Measurements from ENCODE around the gene CCDC15. TPM values are rescaled to one million over a fixed set of nuclear protein-coding genes. Genes with fewer than 3 reads are reported as not detected.

Gene CCDC15
- polyA plus RNA-seq, 1 donor: 2.7 TPM

DNA sequence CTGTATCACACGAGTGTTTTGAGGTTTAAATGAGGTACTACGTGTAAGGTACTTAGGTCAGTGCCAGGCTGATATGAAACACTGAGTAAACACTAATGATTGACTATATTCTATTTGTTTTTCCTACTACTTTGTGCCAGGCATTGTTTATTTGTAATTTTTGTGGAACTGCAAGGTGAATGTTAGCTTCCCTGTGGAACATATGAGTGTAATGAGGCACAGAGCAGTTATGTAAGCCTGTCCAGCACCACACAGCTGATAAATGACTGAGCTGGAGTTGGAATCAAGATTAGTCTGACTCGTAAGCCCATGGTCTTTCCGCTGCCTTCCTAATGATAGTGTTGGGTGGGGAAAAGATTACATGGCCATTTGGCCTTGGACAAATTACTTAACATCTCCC lies 115.0 kb downstream of the CCDC15 start:
- DNase-seq: no peak

DNA sequence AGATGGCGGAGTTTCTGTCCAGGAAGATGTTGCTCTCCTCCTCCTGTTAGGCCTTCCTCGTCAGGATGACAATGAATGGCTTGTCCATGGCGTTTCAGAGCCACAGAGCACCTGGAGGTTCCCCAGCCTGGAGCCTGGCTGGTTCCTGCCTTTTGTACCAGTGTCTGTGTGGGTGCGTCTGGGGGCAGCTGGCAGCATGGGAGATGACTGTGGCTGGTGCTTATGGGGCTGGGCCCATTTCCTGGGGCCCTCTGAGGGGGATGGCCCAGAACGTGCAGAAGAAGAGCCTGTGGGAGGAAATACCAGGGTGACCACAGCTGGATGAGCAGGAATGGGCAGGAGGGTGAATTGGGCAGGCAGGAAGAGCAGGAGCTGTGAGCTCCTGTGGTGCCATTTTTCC lies 115.8 kb downstream of the CCDC15 start:
- no peak for DNase-seq

DNA sequence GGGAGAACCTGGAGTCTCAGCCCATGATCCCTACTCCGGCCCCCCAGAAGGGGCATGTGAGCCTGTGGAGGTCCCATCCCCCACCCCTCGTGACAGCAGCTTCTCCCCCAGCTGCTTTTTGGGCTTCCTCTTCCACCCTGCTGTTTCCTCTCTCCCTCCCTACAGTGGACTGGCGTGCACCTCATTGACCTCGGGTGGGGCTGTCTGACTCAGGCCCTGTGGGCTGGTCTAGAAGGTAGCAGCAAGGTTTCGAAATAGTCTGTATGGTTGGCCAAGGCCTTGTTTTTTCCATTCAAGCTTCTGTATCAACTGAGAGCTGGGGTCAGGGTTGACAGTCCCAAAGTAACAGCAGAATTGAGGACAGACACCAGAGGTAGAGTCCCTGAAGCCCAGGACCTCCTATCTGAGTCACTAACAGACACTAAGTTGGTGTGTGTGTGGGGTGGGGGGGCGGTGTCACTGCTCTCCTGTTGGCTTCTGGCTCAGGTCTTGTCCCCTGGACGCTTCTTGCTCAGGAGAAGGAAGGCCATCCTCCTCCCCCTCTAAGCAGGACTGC lies 116.8 kb downstream of the CCDC15 start:
- peak; percentile 47 for DNase-seq

DNA sequence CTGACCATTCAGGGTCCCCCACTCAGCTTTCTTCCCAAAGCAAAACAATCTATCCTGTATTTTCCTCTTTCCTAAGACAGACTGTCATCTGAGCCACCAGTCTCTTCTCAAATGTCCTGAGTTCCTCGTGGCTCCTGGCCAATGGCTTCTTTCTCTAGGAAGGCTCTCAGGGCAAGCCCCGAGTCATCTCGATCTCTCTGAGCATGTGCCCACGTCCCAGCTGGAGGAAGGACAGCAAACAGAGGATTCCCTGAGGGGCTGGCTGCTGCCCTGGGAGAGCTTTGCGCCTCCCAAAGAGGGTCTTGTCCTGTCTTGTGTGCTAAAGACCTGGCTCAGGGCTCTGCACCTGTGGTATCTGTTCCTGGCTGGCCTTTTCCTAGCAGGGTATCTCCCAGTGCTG lies 117.4 kb downstream of the CCDC15 start:
- DNase-seq: no peak

DNA sequence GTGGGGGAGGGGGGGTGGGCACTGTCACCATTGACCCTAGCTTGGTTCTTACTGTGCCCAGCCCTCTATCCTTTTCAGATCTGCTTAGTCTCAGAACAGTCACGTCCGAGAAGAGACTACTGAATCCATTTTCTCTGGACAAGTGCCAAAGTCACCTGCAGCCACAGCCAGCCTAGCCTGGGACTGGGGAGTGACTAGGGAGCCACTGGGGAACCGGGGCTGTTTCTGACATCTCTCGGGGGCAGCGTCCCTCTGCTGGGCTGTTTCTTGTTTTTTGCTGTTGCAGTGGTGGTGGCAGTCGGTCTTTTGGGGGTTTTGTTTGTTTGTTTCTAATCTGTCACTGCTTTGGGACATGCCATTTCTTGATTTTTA lies 117.8 kb downstream of the CCDC15 start:
- no peak for DNase-seq

DNA sequence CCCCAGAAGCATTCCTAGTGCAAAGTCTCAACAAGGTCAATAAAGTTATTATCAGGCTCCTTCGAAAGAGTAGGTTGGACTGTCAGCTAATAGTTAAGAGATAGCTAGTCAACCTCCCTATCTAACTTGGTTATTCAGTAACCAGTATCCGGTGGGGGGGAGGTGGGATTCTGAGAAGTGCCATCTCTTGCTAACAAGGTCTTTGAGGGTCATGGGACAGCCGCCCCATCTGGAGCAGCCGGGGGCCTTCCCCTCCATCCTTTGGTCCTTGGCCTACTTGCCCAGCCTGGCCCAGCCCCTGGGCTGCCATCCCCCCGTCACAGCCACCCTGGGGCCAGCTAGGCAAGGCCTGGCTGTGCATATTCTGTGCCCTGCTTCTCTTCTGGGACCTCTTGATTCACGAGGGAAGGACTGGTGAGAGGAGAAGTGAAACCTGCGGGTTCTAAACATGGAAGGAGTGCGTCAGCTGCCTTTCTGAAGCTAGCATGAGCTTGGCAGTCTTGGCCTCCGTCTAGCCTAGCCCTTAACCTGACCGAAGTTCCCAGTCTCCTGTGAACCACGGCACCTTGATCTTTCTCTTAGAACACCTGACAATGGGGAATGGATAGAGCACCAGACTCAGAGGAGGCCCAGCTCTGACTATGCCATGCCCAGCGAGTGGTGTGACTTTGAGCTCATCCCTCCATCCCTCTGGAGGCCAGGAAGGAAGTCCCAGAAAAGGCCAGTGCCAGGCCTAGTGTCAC lies 118.4 kb downstream of the CCDC15 start:
- peak; percentile 30 for DNase-seq

DNA sequence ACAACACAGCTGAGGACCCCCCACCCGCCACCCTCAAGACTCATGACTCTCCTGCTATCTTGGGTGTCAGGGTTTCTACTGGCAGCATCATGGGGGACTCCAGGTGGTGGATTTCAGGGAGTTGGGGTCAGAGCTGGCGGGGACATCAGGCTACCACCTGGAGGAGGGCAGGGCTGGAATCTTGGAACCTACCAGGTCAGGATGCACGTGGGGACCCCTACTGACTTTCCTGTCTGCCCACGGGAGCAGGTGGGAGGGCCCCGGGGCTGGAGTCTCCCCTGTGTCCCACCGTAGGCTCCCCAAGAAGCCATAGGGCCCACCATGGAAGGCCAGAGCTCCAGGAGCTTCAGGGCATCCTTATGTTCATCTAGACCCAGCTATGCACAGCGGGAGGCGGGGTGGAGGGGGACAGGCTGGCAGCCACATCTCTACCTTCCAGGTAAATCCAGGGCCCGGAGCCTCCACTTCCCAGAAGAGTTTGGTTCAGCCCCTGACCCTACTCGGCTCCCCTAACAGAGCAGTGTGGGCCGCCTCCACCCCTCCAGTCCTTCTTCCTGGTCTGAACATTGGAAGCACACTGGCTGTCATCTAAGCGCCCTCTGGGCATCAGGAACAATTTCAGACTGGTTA lies 119.1 kb downstream of the CCDC15 start:
- DNase-seq: no peak

DNA sequence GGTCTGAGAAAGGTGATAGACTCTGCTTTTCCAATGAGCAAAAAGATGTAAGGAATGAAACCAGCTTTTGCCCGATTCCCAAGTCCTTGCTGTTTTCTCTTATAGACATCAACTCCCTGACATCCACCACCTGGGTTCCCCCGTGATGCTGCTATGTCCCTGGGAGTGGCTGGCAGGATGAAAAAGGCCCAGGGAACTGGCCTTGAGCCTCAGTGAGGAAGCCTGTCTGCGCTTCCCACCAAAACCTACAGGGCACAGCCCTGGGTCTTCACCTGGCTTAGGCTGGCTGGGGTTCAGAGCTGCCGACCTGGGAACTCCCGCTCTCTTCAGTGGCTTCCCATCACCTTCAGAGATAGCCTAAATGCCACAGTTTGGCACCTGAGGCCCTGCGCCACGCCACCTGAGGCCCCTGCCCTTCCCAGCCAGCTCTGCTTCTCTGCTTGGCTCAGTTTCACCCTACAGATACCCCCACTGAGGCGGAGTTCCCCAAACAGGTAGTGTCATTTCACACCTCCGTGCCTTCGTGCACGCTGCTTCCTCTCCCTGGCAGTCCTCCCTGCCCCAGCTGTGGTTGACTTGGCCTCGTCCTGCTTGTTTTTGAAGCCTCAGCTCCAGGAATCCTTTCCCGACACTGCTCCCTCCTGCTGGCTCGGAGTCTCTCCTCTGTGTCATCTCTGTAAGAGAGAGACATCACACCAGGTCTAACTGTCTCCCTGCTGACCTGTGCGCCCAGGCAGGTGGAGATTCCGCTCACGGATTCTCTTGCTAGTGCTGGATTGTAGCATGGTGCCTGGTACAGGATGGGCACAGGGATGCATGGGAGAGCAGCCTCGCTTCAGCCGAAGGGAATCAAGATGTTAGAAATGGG lies 119.8 kb downstream of the CCDC15 start:
- no peak for DNase-seq

DNA sequence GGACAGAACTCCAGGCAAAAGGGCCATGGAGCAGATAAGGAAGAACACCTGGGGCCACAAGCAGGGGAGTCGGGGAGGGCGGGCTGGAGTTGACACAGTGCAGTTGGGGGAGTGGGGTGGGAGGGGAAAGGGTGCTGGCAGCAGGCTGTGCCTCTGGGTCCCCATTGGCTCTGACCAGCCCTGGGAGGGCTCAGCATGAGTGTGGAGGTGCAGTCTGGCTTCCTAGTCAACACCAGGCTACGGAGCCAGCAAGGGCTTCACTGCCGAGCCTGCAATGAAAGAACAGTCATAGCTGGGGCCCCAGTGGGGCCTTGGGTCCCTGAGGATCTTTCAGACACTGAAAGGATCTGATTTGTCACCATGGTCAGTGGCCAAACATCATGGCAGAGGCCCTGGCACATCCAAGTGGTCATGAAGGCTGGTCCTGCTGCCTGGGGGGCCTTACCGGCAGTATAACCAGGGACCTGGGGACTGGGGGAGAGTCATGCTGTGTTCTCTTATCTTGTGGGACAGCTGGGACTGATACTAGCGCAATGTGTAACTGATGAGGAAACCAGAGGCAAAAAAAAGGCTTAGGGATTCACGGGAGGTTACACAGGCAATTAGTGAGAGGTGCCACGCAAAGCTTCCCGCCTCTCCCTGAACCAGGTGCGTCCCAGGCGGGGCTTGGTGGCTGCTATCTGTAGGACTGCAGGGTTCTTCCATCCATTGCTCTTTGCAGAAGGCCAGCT lies 120.7 kb downstream of the CCDC15 start:
- no peak for DNase-seq

DNA sequence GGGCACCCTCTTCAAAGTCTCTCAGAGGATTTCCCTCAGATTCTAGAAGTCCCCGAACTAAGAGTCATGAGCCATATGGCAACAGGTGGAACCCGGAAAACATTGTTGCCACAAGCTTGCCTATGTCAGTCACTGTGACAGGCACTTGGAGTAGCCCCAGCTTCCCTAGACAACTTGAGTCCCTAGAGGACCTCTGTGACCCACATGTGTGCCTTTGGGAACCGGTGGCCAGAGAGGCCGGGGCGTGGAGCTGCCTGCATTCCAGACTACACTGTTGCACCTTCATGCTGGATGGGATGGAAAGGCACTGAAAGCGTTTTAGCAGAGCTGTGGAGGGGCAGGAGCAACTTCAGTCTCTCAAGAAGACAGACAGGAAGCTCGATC lies 121.2 kb downstream of the CCDC15 start:
- no peak for DNase-seq

DNA sequence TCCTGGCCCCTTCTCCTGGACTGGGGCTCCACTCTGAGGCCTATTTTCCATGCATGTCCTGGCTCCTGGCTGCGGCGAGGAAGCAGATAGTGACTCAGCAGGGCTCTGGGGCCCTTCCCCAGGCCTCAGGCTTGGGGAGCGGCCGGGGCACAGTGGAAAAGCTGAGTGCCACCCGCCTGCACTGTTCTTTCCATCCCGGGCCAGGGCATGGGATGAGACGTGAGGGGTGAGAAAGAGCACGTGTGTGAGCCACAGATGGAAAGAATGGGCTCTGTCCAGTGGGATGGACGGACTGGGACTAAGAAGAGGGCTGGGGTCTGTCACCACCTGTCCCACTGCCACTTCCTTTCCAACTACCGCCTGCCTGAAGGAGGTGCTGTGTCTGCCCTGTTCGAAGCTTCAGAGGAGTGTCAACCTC lies 121.9 kb downstream of the CCDC15 start:
- DNase-seq: no peak

DNA sequence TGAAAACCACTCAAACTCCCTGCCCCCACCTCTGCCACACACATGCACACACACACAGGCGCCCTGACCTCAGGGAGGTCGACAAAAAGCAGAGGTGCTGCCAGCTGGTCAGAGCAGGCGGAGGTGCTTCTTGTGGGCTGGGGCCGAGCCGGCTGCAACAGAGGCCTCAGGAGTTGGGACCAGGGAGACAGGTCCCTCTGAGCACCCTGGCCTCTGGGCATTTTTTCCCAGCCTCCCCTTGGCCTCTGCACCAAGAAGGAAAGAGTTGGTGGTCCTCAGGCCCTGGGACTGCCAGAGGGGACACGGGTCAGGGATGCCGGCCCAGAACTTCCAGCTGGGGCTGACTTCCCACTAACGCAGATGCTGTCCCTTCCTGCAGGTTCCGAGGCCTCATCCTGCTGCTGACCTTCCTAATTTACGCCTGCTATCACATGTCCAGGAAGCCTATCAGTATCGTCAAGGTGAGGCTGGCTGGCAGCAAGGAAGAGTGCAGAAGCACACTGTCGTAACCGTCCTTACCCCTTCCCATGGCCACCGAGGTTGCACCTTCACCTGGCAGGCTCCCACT lies 122.5 kb downstream of the CCDC15 start:
- DNase-seq: no peak

DNA sequence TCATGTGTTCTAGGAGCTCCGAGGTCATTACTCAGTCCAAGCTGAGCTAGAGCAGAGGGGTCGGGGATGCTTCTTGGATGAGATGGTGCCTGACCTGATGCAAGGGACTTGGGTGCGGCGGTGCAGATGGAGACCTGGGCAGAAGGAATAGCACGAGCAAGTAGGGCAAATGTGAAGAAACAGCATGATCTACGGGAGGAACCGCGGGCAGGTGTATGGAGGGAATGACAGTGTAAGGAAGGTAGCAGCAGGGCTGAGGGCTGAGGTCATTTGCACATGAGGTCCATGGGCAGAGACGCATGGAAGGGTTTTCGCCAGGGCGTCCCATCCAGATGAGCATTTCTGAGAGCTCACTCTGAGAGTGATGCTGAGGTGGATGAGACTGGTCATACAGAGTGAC lies 124.0 kb downstream of the CCDC15 start:
- DNase-seq: no peak

DNA sequence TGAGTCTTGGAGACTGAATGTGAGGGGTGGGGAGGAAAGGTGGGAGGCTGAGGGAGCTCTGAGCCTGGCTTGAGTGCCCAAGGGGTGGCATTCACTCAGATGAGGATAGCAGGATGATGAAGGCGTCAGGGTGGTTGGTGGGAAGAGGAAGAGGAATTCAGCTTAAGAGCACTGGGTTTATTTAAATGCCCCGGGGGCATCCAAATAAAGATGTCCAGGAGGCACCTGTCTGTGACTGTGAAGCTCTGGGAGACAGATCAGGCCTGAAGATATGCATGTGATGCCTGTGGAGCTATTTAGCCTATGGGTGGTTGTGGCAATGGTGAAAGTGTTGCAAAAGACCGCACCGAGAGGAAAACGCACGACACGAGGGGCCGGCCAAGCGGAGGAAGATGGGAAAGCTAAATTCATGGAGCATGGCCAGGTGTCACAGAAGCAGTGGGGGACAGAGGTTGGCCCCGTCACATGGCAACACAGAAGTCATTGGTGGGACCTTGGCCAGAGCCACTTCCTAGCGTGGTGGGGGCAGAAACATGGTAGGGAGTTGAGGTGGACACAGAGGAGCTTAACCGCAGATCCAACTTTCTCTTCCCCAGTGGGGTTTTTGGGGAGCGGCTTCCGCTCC lies 124.6 kb downstream of the CCDC15 start:
- no peak for DNase-seq

DNA sequence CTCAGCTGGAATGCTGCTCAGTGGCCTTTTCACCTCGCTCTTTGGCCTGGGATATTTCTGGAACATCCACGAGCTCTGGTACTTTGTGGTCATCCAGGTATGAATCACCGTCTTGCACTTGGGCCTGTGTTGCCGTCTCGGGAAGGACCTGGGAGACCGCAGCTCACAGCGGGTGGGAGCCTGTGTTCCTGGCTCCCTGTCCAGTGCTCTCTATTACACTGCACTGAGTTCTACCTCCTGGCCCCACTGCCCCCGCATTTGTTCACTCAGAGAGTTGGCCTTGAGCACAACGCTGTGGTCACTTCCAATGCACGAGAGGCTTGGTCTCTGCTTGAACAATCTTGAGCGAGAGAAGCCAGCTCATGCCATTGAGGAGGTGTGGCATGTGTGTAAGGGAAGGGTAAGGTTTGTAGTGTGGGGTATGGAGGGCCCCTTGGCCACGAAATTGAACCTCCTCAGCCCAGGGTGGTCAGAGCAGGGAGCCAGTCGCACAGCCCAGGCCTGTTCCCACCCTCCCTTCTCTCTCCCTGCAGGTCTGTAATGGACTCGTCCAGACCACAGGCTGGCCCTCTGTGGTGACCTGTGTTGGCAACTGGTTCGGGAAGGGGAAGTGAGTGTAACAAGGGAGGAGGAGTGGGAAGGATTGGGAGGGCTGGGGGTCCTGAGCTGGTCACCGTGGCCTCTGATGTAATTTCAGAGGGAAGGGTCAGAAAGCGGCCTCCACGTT lies 125.3 kb downstream of the CCDC15 start:
- no peak for DNase-seq

DNA sequence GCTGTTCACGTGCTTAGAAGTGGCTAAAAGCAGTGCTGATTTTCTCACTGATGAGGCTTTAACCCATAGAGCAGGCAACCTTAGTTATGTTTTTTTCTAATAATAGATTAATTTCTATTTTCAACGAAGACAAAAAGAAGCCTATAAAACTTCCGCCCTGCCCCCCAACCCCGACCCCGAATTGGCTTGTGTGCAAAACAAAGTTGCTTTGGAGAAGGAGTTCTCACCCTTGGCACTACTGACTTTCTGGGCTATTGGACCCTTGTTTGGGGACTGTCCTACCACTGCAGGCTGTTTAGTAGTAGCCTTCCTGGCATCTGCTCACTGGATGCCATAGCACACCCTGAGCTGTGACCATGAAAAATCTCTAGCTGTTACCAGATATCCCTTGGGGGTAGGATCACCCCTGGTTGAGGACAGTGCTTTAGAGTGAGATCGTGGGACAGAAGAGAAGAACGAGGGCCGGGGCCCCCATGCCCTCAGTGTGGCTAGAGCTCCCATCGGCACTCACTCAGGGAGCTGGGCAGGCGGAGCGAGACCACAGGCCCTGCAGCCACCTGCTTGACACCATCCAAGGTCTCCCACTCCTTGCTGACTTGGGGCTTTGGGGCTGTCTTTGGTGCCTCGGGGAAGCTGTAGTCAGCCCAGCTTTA lies 126.0 kb downstream of the CCDC15 start:
- DNase-seq: no peak

DNA sequence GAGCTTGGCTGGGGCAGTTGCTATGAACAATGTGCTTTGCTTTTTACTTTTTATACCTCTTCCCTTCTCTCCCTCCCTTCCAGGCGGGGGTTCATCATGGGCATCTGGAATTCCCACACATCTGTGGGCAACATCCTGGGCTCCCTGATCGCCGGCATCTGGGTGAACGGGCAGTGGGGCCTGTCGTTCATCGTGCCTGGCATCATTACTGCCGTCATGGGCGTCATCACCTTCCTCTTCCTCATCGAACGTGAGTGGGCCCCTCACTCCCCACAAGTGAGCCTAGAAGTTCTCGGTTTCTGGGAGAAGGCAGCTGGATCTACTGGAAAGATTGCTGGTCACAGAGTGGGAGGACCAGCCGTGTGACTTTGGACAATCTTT lies 126.5 kb downstream of the CCDC15 start:
- no peak for DNase-seq

DNA sequence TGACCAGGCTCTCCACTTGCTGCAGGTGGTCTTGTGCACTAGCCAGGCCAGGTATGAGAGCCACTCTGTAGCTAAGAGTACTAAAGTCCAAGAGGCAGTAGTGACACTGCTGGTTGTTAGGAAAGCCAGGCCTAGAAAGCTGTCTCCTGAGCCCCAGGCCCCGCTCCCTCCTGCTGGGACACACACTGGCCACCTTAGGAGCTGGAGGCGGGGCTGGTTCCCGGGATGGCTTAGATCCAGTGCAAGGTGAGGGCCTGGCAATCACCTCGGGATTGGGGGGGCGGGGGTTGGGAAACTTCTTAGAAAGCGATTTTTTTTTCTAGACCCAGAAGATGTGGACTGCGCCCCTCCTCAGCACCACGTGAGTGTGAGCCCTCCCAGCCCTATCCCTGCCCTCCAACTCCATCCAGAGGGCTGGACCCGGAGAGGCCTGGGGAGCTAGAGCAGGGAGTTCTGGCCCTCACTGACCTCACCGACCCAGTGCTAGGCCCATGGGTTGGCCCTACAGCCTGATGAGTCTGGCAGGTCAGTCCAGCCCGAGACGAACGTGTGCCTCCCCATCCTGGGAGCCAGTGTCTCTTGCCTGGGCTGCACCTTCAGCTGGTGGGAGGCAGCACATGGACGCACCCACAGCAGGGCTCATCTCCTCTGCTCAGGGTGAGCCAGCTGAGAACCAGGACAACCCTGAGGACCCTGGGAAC lies 127.2 kb downstream of the CCDC15 start:
- DNase-seq: no peak

DNA sequence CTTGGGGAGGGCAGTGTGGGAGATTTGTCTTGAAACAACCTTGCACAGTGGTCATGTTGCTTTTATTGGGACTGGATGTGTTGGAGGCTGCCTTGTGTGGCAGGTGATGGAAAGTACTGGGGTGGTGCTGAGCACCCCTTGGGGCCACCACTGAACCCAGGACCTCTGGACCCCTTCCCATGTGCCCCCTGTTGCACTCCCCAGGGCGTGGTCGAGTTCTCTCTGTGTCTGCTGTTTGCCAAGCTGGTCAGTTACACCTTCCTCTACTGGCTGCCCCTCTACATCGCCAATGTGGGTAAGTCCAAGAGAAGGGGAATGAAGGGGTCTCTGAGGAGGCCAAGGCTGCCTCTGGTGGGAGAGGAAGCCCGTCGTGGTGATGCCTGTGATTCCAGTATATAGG lies 128.0 kb downstream of the CCDC15 start:
- DNase-seq: no peak
